MM.1S (cell line): ENCODE results near the gene TMEM175.

Experiments
- EZH2 ChIP-seq: fragments of 300-600 bp; sonication (generic); optimal IDR thresholded peaks from 2 replicates; pipeline ENCODE3; 2017; ENCODE audit warnings: low read depth, mild to moderate bottlenecking, antibody characterized with exemption, low read length, mixed read lengths
- EZH2phosphoT487 ChIP-seq: fragments of 300-600 bp; sonication (generic); IDR thresholded peaks from 2 replicates; pipeline ENCODE4 v1.6.1; 2018; ENCODE audit warnings: antibody characterized with exemption, low read length
- TF ChIP-seq, protein P1 (sequence below): fragments of 300-600 bp; sonication (generic); IDR thresholded peaks from 2 replicates; pipeline ENCODE4 v1.5.1; 2016; ENCODE audit warnings: antibody characterized with exemption, low read length, mixed read lengths

DNA sequence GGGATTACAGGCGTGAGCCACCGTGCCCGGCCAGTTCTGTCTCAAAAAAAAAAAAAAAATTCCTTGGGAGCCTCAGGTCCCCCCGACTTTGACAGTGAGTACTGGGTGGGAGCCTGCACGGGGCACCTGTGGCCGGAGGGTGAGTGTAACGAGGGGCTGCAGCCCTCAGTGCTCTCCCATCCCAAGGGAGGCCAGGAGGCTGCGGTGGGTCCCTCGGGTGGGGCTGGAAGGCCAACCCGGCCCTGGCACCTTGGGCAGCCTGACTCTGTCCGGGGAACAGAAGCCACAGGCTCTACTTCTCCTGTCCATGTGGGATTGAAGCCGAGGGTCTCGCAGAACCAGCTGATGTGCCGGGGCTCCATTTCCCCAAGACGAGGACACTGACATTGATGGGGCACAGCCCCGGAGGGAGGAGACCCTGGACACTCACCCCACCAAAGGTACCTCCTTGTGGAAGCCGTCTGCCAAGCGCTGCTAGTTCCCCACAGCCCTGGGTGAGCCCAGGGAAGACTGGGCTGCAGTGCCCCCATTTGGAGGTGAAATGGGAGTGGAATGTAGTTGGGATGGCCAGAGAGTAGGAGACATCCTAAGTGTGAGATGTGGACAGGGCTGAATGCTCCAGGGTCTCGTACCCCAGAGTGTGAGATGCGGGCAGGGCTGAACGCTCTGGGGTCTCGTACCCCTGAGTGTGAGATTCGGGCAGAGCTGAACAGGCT, 63.2 kb downstream of the TMEM175 start:
- TF ChIP-seq, protein P1, sequence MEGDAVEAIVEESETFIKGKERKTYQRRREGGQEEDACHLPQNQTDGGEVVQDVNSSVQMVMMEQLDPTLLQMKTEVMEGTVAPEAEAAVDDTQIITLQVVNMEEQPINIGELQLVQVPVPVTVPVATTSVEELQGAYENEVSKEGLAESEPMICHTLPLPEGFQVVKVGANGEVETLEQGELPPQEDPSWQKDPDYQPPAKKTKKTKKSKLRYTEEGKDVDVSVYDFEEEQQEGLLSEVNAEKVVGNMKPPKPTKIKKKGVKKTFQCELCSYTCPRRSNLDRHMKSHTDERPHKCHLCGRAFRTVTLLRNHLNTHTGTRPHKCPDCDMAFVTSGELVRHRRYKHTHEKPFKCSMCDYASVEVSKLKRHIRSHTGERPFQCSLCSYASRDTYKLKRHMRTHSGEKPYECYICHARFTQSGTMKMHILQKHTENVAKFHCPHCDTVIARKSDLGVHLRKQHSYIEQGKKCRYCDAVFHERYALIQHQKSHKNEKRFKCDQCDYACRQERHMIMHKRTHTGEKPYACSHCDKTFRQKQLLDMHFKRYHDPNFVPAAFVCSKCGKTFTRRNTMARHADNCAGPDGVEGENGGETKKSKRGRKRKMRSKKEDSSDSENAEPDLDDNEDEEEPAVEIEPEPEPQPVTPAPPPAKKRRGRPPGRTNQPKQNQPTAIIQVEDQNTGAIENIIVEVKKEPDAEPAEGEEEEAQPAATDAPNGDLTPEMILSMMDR: no peak
- TF ChIP-seq EZH2 (no peak), EZH2phosphoT487 (no peak)
